LNCaP clone FGC (cell line): ENCODE results near the gene EPB41.

Experiments used
- DNase-seq: peaks from one replicate; pipeline ENCODE4 v3.0.0-alpha.2; 2011; ENCODE audit warnings: low read depth
- H3K4me3 ChIP-seq: 2 replicates; pipeline ENCODE4 v1.5.1; 2011; ENCODE audit warnings: mild to moderate bottlenecking, low read depth, low read length, control low read depth
- TF ChIP-seq, protein P1 (sequence below): IDR thresholded peaks from 2 replicates; pipeline ENCODE4 v1.5.1; 2012; ENCODE audit warnings: mild to moderate bottlenecking; ENCODE audit not compliant: control insufficient read depth, insufficient read depth; ENCODE audit errors: extremely low read depth

The EPB41 gene

DNA sequence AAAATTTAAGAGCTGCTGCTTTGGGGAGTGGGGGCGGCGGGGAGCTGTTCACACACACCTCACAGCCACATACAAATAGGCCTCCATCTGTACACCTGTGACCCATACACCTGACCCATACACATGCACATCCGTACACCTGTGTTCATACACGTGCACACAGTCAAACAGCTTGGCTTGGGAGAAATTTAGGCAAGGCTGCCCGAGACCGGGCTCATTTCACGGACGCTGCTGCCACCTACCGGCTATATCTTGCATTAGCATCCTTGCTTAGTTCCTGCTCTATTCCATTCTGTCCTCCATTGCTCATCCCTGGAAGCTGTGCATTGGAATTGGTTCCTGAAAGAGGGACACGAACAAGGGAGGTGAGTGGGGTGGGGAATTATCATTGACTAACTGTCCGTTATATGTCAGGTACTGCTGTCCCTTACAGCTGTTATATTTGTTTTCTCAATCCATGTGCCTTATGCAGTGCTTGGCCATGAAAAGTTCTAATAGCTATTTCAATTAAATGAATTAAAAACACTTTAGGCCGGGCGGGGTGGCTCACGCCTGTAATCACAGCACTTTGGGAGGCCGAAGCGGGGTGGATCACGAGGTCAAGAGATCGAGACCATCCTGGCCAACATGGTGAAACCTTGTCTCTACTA lies 37.1 kb upstream of the EPB41 start:
- TF ChIP-seq, protein P1, sequence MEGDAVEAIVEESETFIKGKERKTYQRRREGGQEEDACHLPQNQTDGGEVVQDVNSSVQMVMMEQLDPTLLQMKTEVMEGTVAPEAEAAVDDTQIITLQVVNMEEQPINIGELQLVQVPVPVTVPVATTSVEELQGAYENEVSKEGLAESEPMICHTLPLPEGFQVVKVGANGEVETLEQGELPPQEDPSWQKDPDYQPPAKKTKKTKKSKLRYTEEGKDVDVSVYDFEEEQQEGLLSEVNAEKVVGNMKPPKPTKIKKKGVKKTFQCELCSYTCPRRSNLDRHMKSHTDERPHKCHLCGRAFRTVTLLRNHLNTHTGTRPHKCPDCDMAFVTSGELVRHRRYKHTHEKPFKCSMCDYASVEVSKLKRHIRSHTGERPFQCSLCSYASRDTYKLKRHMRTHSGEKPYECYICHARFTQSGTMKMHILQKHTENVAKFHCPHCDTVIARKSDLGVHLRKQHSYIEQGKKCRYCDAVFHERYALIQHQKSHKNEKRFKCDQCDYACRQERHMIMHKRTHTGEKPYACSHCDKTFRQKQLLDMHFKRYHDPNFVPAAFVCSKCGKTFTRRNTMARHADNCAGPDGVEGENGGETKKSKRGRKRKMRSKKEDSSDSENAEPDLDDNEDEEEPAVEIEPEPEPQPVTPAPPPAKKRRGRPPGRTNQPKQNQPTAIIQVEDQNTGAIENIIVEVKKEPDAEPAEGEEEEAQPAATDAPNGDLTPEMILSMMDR, result peak; percentile 92
- DNase-seq, result peak; percentile 72
- H3K4me3 ChIP-seq, result no peak overlapping the region

DNA sequence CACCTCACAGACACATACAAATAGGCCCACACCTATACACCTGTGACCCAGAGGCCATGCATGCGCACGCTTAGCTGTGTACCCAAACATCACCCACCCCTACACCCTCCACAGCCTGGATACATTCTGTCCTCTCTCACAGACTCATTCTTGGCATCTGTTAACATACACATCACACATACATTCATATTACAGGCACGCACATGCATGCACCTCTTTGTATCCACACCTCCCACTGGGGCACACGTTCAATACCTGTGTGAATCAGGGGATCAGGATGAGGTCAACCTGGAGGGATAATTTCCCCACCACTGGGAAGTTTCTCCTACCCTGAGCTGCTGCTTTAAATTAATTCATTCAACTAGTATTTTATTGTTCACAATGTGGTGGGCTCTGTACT lies 35.6 kb upstream of the EPB41 start:
- no peak for DNase-seq
- H3K4me3 ChIP-seq, result no peak overlapping the region
- TF ChIP-seq, protein P1, result no peak

DNA sequence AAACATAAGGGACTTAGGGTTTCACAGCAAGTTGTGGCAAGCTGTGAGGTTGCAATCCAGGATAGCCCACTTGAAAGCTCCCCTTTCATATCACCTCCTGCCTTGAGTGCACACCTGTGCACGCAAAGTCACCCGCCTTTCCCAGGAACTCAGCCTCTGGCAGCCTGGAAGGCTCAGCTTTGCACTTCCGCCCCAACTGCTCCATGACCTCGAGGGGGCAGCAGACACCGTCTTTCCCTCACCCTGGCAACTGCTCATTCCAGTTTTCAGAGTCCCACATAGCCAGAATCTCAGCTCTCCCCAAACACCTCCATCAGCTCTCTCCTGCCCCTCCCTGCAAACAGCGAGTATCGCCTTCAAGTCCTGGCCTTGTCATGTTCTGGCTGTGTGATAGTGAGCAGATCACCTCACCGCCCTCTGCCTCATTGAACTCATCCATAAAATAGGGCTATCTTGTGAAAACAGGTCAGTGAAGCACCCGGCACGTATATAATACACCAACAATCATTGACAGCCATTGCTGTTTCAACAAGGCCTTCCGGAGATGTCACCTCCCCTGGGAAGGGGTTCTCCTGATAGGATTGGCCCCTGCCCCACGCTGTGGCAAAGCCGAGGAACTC lies 32.2 kb upstream of the EPB41 start:
- no peak overlapping the region for H3K4me3 ChIP-seq
- TF ChIP-seq, protein P1, result peak; percentile 96
- DNase-seq, result peak; percentile 81

DNA sequence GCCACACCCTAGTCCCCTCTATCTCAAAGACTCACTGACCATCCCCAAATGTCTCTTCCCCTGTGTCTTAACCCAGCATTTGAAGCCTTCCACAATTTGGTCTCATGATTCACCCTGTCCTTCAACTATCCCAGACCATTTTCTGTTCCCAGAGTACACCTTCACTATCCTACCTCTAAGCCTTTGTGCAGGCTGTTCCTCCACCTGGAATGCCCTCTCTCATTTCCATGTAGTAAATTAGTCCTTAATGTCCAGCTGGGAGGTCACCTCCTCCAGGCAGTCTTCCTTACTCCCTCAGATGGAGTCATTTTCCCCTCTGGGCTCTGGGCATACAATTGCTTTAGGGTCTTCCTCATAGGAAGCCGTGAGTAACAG lies 31.1 kb upstream of the EPB41 start:
- no peak overlapping the region for H3K4me3 ChIP-seq
- no peak for DNase-seq
- TF ChIP-seq, protein P1, result no peak

DNA sequence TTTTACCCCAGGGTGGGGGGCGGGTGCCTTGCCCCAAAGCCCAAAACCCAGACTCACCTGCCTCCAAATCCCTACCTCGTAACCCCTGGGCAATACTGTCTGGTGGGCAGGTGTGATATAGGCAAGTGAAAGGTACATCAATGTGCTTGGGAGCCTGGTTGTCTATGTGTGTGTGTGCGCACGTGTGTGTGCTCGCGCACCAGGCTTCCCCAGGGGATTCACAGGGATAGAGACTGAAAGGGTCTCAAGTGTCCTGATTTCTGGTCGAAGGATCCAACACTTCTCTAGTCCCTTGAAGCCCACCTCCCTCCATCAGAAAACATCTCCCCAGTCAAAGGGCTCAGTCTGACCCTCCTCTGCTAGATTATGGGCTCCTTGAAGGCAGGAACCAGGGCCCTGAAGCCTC lies 28.9 kb upstream of the EPB41 start:
- TF ChIP-seq, protein P1, result no peak
- DNase-seq, result no peak
- H3K4me3 ChIP-seq, result no peak overlapping the region

DNA sequence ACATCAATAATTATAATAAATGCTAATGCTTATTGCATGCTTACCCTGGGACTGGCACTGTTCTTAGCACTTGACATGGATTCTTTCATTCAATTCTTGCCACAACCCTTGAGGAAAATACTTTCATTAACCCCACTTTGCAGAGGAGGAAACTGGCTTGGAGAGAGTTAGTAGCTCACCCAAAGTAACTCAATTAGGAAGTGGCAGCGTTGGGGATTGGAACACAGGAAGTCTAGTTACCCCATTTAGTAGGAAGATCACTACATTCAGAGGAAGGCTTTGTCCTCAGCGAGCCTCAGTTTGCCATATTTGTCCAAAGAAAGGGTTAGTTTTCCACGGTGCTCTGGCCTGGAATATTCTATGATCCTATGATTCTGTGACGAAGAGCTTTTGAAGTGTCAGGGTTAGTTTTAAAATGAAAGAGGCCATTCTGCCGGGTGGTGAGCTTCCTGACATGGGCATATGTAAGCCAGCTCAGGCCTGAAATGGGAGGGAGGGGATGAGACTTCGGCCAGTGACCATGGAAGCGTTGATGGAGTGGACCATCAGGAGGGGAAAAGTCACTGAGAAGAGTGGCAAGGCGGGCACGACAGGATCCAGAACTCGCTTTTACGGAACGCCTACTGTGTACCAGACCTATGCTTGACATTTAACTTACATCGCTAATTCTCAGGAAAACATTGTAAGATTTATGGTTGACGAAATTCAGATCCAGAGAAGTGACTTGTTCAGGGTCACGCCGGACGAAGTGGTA lies 28.2 kb upstream of the EPB41 start:
- peak overlapping the region; percentile 97 for H3K4me3 ChIP-seq
- TF ChIP-seq, protein P1, result no peak
- no peak for DNase-seq
